ENCODE measurements around the gene ANKRD42.

The ANKRD42 gene

DNA sequence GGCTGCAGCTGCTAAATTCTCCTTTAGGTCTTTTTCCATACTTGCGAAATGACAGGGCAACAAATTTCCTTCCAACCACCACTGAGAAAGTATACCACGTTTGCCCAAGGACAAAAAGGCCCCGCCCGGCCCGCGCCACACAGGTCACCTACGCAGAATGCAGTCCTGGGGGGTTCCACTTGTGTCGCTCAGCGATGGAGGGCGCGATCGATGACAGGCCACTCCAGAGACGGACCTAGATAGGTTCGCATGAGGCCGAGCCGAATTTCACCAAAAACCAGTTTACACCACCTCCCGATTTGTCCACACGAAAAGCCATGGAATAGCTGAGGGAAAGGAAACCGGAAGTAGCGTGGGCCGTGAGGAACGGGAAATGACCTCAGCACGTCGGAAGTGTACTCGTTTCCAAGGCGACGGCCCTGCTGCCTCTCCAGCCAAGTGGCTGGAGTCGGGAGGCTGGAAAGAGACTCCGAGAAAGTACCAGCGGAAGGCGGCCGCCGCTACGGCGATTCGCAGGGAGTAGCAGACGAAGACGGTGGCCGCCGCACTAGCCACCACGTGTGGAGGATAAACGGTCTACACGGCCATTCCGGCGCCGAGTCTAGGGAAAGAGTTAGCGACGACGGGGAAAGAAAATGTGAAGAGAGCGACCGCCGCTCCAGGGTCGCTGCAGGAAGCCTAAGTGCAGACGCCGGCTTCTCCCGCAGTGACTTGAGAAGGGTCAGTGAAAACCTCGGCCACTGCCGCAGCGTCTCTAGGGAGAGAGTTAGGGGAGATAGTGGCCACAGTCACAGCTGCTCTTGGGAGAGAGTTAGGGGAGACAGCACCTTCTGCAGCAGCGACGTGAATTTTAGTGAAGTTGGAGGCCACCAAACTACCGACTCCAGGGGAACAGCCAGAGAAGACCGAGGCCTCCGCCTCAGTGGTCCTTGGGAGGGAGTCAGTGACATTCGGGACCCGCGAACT, at the start of gene ANKRD42:
Gene ANKRD42, plus strand, starts transcription at position 398 of the 966 bp plus-strand sequence. CDS start 959 bp downstream, outside the sequence.
- peak; percentile 48 for DNase-seq

DNA sequence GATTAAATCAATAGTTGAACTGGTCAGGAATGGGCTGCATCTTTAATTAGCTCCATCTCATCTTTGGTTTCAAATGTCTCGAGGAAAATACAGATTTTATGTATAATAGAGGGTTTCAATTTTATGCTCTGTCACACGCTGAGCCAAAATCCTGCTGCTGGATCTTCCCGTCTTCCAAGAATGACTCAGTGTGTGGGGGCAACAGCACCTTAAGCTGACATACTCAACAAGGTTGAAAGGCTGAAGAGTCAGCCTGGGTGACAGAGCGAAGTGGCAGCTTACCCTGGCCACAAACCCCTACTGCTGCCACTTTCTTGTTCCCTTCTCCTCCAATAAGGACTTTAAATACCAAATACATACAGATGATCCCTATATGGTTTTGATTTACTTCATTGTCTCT, 45.6 kb upstream of the ANKRD42 start:
- DNase-seq, result no peak

DNA sequence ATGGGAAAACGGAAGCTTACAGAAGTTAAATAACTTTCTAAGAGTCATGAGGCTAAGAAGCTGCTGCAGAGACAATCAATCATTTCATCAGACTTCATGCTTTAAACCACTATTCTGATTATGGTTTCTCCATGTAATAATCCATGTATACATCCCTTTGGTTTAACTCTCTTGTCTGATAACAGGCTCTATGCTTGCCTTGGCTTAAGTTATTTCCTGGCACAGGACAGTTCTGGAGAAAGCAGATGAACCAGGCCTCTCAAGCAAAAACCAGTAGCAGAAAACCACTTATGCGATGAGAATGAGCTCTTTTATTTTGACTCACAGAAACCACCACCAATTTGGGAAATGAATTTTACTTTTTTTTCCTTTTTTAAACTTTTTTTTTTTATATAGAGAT, 43.1 kb upstream of the ANKRD42 start:
- no peak for DNase-seq

DNA sequence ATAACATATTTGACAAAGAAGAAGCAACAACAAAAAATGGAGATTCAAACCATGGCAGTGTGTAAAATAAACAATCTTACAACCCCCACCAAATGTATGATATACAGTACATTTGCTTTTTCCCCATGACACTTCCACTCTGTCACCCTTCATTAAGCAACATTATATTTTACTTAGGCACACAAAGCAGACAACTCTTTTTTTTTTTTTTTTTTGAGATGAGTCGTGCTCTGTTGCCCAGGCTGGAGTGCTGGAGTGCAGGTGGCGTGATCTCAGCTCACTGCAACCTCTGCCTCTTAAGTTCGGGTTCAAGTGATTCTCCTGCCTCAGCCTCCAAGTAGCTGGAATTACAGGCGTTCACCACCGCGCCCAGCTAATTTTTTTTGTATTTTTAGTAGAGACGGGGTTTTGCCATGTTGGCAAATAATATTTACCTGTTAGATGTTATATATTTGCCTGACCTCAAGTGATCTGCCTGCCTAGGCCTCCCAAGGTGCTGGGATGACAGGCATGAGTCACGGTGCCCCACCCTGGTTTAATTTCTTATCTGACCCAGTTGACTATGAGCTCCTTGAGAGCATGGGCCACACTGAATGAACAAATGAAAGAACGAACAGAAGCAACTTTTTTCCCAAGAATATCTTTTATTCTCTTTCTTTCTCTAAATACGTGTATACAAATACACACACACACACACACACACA, 42.1 kb upstream of the ANKRD42 start:
- no peak for DNase-seq

DNA sequence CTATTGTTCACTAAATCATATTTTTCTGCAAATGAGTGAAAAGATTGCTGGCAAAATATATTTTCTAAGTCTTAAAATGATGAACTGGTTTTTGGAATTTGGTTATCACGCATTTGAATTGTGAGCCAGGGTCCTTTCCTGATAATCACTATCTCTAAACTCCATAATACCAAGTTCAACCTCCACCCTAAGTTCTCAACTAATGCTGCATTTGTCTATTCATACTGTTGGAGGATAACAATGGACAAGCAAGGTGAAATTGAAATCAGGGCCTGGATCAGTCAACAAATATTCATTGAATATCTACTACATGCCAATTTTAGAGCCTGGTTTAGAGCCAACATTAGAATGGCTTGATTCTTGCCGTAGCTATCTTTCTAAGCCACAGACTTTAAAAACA, 41.2 kb upstream of the ANKRD42 start:
- DNase-seq, result no peak

DNA sequence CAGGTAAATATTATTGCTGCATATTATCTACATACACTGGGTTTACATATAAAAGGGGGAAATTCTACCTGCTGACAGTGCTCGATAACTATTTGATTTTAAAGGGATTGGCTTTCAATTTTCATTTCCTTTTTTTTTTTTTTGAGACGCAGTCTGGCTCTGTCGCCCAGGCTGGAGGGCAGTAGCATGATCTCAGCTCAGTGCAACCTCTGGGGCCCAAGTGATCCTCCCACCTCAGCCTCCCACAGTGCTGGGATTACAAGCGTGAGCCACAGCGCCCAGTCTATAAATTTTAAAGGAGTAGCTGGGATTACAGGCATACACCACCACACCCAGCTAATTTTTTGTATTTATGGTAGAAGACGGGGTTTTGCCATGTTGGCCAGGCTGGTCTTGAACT, 39.7 kb upstream of the ANKRD42 start:
- DNase-seq, result no peak

DNA sequence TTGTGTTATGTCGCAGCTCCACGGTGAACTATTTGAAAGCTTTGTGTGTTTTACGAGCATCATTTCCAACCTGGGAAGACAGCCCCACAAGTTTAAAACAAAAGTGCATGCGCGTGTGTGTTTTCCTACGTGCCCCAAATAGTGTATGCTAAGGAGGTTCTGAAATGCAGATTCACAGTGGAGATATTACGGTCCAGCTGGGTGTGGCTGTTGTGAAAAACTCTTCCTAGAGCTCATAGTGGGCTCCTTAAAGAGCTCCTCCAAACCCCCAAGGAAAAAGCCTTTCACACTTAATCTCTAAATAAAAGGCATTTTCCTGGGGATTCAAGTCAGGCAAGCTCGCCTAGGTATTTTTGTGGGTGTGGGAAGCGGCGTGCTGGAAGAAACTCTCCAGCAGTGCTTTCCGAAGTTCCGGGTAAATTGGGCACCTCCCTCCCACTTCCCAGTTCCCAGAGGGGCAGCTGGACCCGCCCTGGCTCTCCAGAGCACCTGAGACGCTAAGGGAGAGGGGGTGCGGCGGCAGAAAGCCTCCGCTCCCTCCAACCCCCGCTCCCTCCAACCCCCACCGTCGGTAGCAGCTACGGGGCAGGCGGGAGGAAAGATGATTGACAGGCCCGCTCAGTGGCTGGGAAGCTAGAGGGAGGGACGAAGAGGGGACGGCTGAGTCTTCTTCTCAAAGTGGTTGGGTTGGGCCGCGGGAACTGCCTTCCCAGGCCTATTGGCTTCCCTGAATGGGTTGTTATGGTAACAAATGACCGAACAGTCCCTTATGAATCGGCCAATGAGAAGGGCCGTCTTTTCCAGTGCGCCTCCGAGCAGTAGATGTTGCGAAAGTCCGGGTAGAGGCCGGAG, 37.1 kb upstream of the ANKRD42 start:
- peak; percentile 97 for DNase-seq

DNA sequence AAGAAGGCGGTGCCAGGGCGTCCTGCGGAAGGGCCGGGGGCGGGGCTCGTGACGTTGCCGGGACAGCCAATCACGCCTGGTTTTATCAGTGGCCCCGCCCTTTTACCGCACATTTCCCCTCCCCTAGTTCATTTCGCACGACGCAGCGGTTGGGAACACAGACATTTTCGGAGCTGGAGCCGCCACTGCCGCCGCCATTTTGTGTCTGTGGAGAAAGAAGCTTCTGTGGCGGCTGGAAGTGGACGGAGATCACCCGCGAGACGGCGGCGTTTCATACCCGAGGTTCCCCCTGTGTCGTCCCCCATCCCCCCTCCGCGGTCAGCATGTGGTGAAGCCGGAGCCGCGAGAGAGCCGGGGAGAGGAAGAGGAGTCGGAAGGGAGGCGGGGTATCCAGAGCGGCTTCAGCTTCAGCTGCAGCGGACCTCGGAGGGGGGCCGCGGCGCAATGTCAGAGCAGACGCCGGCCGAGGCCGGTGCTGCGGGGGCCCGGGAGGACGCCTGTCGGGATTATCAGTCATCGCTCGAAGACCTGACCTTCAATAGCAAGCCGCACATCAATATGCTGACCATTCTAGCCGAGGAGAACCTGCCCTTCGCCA, 36.4 kb upstream of the ANKRD42 start, which contains the start of gene PCF11:
Gene PCF11, plus strand, starts transcription at position 136 of the 598 bp plus-strand sequence. Its CDS starts 309 bp downstream, at position 445.
- no peak for DNase-seq

DNA sequence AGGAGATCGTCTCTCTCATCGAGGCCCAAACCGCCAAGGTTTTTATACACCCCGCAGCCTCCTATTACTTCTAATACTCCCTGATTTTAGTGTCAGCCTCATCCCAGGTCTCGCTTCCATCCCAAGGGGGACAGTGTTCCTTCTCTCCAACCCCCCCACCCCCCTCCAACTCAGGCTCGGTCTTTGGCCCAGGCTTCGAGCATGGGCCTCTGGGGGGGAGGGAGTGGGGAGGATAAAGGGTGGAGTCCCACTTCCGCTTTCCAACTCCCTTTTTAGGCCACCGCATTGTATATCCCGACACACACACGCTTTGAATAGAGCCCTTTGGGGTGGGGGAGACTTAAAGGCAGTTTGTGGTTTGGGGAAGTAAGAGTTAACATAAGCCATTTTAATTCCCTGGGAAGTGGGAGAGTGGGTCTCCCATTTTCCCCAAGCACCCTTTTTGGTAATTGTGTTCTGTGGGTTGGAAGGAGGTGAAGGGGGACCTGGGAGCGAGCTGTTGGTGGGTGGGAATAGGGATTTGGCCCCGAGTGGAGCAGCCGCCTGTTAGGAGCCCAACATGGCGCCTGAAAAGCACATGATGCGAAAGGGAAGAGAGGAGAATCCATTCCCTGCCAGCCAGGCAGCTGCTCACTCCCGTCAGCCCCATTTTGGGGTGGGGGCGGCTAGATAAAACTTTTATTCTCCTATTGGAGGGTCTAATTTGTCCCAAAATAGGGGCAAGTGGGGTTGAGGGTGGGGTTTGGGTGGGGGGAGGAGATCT, 35.7 kb upstream of the ANKRD42 start:
- DNase-seq, result peak; percentile 15

DNA sequence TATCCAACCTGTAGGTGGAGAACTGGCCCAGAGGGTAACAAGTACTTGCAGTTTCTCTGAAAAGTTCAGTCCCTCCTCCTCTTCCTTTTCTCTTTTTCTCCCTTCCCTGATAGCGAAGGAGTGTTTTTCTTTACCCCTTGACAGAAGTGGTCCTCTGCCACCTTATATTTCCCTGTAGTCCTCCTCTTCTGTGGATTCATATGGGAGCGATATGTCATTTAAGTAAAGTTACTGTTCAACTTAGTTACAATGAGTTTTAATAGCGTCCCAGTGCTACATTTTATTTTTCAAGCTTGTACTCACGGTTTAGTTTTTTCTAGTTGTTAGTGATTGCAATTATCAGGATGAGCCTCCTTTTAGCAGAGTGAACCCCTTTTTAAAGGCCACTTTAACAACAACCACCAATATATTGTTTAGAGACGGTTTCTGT, 35.1 kb upstream of the ANKRD42 start:
- no peak for DNase-seq

DNA sequence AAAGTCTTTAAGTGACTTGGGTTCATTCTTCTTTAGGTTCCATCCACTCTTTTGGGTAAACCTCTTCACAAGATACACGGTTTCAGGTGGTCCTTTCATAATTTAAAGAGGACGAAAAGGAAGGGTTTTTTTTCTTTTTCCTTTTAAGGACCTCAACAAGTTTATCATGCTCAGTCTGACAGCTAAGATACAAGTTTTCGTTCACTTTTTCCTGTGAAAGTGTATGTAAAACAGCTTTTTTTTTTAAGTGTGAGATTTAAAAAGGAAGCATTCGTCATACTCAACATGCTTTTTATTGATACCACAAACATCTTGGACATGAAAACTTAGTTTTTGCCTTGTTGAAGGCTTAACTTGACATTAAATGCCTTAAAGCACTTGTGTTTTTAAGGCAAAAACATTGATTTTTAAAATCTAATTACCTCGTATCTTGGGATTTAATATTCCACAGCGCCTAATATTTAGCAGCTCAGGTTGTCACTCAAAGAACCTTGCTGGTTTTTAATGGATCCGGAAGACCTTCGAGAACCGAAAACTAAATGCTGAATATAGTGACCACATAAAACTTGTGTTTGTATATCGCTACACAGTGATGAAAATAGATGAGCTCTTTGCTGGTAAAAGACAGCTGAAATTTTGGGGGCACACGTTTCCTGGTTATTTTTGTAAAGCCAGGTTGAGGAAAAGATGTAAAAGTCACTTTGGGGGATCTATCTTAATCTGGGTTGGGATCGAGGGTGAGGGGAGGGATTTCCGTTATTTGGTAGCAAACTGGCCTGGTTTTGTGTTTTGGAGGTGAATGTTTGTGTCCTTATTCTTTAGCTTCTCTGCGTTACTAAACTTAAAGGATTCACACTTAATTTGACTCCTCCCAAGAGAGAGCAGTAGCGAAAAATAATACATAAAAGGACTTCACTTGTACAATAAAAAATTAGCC, 34.3 kb upstream of the ANKRD42 start:
- DNase-seq, result no peak

DNA sequence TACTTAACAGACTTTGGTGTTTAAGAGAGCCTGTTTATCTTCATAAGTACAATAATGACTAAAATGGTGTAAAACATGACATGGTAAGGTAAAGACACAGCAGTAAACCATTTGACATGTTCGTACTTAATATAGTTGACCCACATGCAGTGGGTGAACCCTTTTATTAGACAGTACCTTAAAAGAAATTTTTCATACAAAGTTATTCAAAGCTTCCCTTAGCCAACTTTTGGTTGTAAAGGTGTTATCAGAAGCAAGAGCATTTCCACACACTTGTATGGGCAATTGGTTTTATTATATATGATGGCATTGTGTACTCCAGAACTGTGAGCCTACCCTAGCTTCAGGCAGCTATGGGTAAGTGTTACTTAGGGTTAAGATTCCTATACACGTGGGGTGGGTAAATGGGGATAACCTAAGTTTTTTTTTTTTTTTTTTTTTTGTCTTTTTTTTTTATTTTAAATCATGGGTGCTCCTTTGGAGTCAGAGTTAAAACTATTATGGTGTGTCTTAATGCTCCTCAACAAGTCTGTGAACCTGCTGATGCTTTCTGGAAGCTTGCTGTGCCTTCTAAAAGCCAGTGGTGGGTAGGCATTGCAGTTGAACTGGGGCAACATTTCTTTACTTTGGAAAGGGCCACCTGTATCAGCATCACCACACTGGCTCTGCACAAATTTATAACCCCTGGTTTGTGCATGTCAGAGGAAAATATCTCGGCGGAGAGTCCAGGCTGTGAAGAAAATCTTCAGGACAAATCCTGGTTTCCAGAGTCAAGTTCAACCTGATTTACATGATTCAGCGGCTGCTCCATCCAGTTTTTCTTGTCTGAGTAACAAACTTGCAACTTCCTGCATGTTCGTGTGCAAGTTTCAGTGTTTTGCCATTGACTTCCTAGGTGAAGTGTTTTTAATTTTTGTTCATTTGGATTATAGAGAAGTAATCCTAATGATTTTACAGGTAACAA, 33.3 kb upstream of the ANKRD42 start:
- no peak for DNase-seq

DNA sequence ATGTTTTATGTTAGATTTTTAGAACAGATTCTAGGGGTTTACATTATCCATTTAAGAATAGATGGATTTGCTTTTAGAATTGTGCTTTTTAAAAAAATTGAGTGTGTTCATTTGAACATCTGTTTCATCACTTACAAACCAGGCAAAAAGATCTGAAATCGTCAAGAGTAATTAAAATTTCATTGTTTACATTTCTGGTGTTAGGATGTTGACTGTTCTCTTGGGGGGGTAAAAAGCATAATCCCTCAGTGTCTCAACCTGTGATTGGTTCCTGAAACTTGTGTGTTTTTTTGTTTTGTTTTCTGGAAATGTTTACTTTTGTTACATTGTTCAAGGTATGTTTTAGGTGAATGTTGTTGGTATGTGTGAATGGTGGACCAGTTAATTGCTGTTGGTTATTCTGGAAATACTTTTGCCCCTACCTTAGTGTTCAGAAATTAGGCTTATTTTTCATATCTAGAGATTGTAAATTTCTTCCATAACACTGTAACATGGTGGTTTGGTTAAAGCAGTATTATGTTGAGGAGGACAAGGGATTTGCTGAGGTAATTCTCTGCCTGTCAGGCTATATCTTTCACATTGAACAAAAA, 31.8 kb upstream of the ANKRD42 start:
- no peak for DNase-seq

DNA sequence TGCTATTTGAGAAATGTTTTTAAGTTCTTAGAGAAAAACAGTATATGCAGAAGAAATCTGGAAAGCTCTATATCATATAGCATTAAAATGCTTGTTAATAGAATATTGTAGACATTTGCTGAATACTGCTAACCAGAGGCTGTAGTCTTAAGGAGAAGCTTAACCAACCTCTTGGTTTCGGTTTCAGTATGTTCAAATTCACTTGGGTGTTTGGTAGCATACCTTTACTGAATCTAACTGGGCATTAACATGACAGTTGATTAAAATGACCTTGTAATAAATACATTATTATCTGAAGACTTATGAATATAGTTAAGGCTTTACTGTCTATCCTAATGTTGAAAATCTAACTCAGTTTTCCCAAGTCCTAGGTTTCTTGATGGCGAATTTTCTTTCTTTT, 31.1 kb upstream of the ANKRD42 start:
- DNase-seq, result no peak

DNA sequence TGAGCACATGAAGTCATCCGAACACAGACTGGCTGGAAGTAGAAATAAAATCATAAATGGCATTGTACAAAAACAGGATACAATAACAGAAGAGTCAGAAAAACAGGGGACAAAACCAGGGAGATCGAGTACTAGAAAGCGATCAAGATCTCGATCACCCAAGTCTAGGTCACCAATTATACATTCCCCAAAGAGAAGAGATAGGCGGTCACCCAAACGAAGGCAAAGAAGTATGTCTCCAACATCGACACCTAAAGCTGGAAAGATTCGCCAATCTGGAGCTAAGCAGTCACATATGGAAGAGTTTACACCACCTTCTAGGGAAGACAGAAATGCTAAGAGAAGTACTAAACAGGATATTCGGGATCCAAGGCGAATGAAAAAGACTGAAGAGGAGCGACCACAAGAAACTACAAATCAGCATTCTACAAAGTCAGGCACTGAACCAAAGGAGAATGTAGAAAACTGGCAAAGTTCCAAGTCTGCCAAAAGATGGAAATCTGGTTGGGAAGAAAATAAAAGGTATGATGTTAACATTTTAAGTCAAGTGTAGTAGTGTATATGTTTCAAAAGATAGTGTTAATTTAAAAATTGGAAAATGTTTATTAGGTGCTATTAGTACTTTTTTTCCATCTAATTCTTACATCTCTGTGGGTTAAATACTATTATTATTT, 27.2 kb upstream of the ANKRD42 start:
- DNase-seq, result no peak

DNA sequence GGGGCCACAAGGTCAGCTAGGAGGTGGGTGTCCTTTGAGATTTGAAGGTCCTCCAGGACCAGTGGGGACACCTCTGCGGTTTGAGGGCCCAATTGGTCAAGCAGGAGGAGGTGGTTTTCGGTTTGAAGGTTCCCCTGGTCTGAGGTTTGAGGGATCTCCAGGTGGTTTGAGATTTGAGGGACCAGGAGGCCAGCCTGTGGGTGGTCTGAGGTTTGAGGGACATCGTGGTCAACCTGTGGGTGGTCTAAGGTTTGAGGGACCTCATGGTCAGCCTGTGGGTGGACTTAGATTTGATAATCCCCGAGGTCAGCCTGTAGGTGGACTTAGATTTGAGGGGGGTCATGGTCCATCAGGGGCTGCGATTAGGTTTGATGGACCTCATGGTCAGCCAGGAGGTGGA, 24.8 kb upstream of the ANKRD42 start:
- no peak for DNase-seq

DNA sequence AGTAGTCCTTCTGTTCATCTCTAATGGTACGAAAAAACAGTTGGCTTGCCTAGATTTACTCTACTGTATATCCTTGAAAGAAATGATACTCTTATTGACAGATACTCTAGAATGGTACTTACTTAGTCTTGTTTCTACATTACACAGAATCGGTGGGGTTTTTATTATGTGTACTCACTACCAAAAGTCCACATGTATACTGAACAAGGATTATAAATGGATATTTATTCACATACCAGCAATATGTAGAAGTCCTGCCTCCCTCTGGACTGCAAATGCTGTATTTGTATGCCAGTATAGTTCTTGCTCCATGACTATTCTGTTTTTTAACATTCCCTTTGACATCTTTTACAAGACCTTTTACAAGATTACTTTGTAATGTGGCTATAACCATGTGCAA, 22.6 kb upstream of the ANKRD42 start:
- DNase-seq, result no peak

DNA sequence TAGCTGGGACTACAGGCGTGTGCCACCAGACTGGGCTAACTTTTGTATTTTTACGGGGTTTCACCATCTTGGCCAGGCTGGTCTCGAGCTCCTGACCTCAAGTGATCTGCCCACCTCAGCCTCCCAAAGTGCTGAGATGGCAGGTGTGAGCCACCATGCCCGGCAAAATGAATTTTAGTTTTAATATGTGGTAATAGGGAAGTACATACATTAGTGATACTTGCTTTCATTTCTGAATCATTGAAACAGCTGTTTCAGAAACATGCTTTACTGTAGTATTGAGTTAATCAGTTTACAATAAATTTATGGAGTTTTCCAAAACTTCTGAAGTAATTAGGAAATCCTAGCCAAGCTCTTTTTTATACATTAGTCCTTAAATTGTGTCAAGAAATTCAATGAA, 21.0 kb upstream of the ANKRD42 start:
- DNase-seq, result no peak

Data from NCI-H524 treated with DMSO at 0.1 percent for 48 hours (cell line).